G401.6 (cell line): ENCODE data around the gene ADGRD1.
"Not testable (repeated sequence)": the region's sequence is repeated elsewhere in the genome, so short reads cannot be mapped to it uniquely, and the experiment has no call there.

Experiments used
- FAIRE-seq: peaks from 2 replicates; lab custom pipeline; 2012; peaks lifted over from hg19 to GRCh38; lab: Jason Lieb, UNC

Gene ADGRD1

GRCh38 chr12:131104463-131105350, 151.0 kb downstream of the ADGRD1 start:
- no peak for FAIRE-seq

- FAIRE-seq: no peak
These were observed 151.6 kb downstream of the ADGRD1 start for GRCh38 chr12:131105351-131105735.

DNA sequence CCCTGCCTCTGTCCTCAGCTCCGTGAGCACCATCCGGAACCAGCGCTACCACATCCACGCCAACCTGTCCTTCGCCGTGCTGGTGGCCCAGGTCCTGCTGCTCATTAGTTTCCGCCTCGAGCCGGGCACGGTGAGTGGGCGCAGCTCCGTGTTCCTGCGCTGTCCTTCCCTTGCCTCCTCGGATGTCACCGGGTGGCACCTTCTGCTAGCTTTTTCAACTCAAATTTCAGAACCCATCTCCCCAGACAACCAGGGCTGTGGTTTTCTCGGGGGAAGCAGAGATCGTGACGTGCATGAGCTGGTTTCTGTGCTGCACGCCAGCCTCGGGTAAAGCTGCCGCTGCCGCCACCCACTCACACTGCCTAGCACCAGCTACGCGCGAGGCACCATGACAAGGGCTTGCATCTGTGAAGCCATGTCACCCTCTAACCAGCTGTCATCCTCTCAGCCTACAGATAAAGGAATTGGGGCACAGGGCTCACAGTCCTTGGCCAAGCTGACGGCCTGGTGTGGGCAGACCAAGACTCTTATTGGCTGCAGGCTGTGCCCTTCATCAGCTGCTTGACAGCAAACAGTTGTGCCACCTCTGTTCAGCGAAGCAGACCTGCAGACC, 152.1 kb downstream of the ADGRD1 start:
- no peak for FAIRE-seq

DNA sequence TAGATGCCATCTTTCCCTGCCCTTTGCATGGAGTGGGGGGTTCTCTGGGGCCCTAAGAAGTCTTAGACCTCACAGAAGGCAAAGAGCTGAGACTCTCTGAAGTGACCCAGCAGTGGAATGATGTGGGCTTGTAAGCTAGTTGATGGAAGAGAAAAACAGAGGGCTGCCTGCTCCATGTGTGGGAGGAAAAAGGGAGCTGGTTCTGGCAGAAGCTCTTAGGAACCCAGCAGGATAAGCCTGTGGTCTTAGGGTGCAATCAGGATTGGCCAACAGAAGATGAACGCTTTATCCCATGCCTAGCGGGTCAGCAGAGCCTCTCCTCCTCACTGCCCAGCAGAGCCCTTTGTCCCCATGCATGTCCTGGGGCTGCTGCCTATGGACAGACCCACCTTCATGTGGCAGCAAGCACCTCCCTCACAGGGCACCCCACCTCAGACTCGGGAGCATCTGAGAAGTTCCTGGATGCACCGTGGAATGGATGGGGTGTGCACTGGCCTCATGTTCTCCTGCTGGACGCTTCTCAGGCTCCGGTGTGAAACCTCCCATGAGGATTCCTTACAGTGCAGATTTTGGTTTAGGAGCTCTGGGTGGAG, 152.7 kb downstream of the ADGRD1 start:
- FAIRE-seq: no peak

- FAIRE-seq: no peak
These were observed 154.7 kb downstream of the ADGRD1 start for GRCh38 chr12:131108177-131108955.

GRCh38 chr12:131111446-131111845, 157.7 kb downstream of the ADGRD1 start:
- no peak for FAIRE-seq

GRCh38 chr12:131112021-131112420, 158.3 kb downstream of the ADGRD1 start:
- no peak for FAIRE-seq

- no peak for FAIRE-seq
These were observed 159.1 kb downstream of the ADGRD1 start for GRCh38 chr12:131112700-131113290.

DNA sequence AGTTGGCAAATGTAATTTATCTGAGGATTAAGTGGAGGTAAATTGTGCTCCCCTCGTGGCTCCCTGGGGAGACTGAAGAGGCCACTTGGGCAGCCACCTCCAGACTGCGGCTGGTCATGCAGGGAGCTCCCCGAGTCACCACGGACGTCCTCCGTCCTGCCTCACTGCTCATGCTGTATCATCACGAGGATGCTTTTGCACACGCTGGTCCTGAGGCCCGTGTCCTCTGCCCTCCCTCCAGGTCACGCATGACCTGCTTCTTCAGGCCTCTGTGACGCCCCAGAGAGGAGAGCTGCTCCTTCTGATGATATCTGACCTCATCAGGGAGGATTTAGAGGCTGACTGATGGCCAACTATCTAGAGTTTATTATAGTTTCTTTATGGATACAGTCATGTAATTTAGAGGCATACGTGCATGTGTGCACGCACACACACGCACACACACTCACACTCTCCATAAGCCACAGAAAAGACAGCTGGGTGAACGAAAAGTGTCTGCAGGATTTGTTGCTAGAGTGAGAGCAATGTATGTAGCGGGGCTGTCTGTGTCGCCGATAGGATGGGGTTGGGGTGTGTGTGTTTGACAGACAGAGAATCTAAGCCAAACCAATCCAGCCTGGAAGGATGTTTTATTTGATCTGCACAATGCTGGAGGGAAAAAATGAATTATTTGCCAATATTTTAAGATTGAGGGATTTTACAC, 160.0 kb downstream of the ADGRD1 start:
- FAIRE-seq: no peak

DNA sequence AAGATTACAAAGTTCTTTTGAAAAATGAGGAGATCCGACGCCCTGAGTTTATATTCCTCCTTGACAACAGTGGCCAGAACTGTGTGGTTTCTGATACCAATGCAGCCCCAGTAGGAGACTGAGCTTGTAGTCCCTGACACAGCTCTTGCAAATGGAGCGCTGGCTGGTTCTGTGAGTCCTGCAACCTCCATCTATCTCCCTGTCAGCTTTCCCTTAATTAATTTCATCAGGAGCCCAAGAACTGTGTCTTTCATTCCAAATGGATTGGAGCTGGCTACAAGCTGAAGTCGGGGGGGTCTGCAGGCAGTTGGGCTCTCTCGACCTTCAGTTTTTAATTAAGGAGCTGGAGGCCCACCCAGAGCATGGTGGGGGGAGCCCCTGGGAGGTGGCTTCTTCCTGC, 160.6 kb downstream of the ADGRD1 start:
- no peak for FAIRE-seq

DNA sequence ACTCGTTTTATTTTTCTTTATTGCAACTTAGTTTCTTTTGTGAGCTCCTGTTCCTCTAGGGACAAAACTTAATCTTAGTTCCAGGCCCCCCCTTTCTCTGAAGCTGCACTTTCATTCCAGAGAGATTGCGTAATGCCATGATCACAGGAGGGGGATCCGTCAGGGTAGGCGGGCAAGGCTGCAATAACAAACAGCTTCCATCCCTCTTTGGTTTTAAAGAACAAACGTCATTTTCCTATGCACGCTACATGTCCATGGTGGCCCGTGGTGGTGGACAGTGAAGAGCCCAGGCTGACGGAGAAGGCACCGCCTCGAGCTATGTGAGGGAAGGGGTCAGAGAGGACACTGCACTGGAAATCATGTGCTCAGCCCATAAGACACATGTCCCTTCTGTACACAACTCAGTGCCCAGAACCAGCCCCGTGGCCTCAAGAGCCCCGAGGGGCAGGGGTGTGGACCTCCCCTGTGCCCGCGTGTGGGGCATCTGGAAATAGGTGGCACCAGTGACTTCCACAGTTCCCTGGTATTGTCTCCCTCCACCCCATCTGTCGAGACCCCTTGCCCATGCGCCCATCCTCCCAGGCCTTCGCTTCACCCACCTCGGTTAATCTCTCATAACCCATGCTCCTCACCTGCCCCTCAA, 161.4 kb downstream of the ADGRD1 start:
- no peak for FAIRE-seq

- no peak for FAIRE-seq
These were observed 162.2 kb downstream of the ADGRD1 start for GRCh38 chr12:131115766-131116467.

DNA sequence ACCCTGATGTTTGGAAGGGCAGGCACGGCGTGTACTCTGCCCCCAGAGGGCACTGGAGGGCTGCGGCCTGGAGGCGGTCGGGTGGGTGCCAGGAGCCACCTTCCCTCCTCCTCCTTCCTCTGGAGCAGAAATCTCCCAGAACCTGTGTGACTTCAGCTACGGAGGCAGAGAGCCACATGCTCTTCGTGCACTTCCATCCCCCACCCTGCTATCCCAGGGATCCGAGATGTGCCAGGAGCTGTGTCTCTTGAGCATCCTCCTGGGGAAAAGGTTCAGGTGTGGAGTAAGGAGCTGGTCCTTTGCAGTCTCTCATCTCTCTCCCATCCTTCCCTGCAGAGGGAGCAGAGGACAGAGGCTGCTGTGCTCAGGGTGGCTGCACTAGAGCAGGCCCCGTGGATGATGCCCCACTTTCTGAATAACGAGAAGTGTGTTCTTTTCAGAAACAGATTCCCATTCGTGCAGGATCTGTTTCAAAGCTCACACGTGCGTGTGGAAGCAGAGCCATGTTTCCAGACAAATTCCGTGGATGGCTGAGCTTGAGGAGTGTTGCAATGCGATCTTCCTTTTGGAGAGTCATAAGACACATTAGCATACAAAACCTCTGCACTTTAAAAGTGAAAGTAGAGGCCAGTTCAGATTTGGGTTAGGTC, 162.9 kb downstream of the ADGRD1 start:
- no peak for FAIRE-seq

DNA sequence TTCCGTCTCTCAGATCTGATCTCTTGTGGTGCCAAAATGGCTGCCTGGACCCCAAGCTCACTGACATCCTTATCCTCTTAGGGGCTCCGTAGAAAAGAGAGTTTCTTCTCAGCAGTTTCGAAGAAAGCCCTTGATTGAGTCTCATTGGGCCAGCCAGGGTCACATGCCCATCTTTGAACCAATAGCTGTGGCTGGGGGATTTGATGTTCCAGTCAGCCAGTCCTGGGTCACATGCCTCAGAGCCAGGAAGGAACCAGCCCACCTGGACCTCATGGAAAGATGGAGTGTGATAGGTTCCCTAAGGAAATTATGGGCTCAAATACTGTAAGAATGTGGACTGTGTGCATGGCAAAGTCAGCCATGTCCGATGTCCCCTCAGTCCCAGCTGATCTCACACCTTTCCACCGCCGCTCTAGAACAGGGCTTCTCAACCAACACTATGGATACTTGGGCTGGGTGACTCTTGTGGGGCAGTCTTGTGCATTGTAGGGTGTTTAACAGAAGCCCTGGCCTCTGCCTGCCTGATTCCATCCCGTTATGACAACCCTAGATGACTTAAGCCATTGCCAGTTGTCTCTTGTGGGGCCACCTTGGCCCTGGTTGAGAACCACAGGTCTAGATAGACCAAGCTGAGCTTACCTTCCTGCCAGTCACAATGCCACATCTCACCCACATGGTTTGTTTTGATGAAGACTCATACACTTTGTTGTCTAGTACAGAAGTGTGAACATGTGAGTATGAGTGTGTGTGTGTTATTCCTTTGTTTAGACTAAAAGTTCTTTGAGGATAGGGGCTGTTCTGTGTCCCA, 163.9 kb downstream of the ADGRD1 start:
- no peak for FAIRE-seq

GRCh38 chr12:131118371-131118770, 164.7 kb downstream of the ADGRD1 start:
- no peak for FAIRE-seq

GRCh38 chr12:131119345-131119744, 165.6 kb downstream of the ADGRD1 start:
- not testable (repeated sequence) for FAIRE-seq

- no peak for FAIRE-seq
These were observed 166.2 kb downstream of the ADGRD1 start for GRCh38 chr12:131119936-131120335.

DNA sequence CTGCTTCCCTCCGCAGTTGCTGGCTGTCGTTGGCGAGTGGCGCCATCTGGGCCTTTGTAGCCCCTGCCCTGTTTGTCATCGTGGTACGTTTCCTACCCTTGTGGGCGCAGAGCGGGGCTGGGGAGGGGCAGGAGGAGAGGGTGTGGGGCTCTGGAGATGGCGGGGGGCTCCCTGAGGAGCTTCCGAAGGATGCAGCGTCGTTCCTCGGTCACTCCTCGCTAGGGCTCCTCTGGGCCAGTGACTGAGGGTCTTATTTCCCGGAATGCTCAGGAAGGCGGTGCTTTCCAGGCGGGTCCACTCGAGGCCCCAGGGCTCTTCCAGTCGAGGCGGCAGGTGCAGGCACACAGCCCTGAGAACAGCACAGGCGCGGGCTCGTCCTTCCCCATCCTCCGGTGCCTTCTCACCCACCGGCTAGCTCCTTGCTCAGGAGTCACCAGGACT, 167.1 kb downstream of the ADGRD1 start:
- no peak for FAIRE-seq
